HEK293 (cell line): Measurements from ENCODE around the gene CLCF1.

ENCODE experiments used
- CTCF ChIA-PET: fragments of 350-600 bp; formaldehyde crosslinking; extraction: SDS; loops from one replicate; lab custom pipeline; 2021; ENCODE audit warnings: antibody characterized with exemption; lab: Yijun Ruan, JAX
- POLR2A ChIA-PET: fragments of 300-600 bp; formaldehyde crosslinking; extraction: SDS; loops from one replicate; lab custom pipeline; 2020; ENCODE audit warnings: antibody characterized with exemption, inconsistent platforms; lab: Yijun Ruan, JAX
- H3K27ac ChIP-seq: fragments of 200-500 bp; sonication (Bioruptor generic); 2 replicates; pipeline ENCODE4 v1.5.1; 2014; ENCODE audit warnings: low read depth, low read length, control low read depth, inconsistent platforms; ENCODE audit errors: extremely low read depth
- H3K36me3 ChIP-seq, 2 experiments: fragments of 200-500 bp in 1 of 2; sonication (Bioruptor generic) in 1 of 2; 1 replicate in 1 of 2; 2 replicates in 1 of 2; pipeline ENCODE4 v1.5.1; 2014 to 2017; ENCODE audit warnings: inconsistent platforms in 2 of 2, low read length in 2 of 2; ENCODE audit not compliant: control insufficient read depth in 2 of 2, insufficient read depth in 1 of 2
- H3K4me1 ChIP-seq: fragments of 200-500 bp; sonication (Bioruptor generic); 2 replicates; pipeline ENCODE4 v1.5.1; 2014; ENCODE audit warnings: mild to moderate bottlenecking, low read length, inconsistent platforms; ENCODE audit not compliant: control insufficient read depth, insufficient read depth
- H3K4me3 ChIP-seq: 2 replicates; pipeline ENCODE4 v1.5.1; 2011; ENCODE audit warnings: low read depth, mild to moderate bottlenecking, control low read depth, low read length, moderate library complexity
- H3K9me3 ChIP-seq: fragments of 200-500 bp; sonication (Bioruptor generic); 2 replicates; pipeline ENCODE4 v1.5.1; 2014; ENCODE audit warnings: low read depth, low read length, inconsistent platforms; ENCODE audit not compliant: control insufficient read depth, insufficient read depth
- GLIS1 ChIP-seq: fragments of 450-650 bp; formaldehyde crosslinking; IDR thresholded peaks from 2 replicates; pipeline ENCODE4 v1.5.1; 2016; ENCODE audit warnings: missing biosample characterization, missing genetic modification characterization
- GLIS2 ChIP-seq: fragments of 450-650 bp; formaldehyde crosslinking; IDR thresholded peaks from 2 replicates; pipeline ENCODE4 v1.5.1; 2016; ENCODE audit warnings: missing biosample characterization, missing genetic modification characterization
- REPIN1 ChIP-seq: fragments of 450-650 bp; formaldehyde crosslinking; IDR thresholded peaks from 2 replicates; pipeline ENCODE4 v1.5.1; 2017; ENCODE audit warnings: missing biosample characterization, missing genetic modification characterization, low read depth
- SALL2 ChIP-seq: fragments of 450-650 bp; formaldehyde crosslinking; IDR thresholded peaks from 2 replicates; pipeline ENCODE4 v1.5.0; 2017; ENCODE audit warnings: missing biosample characterization, mild to moderate bottlenecking, missing genetic modification characterization, borderline replicate concordance
- SP2 ChIP-seq: fragments of 450-650 bp; formaldehyde crosslinking; IDR thresholded peaks from 2 replicates; pipeline ENCODE4 v1.5.1; 2016; ENCODE audit warnings: missing biosample characterization, missing genetic modification characterization
- SP3 ChIP-seq: fragments of 450-650 bp; formaldehyde crosslinking; IDR thresholded peaks from 2 replicates; pipeline ENCODE4 v1.5.1; 2016; ENCODE audit warnings: missing biosample characterization, missing genetic modification characterization
- YY1 ChIP-seq: fragments of 450-650 bp; formaldehyde crosslinking; IDR thresholded peaks from 2 replicates; pipeline ENCODE4 v1.5.1; 2018; ENCODE audit warnings: missing biosample characterization, missing genetic modification characterization
- ZBTB20 ChIP-seq: fragments of 450-650 bp; formaldehyde crosslinking; IDR thresholded peaks from 2 replicates; pipeline ENCODE4 v1.5.1; 2016; ENCODE audit warnings: missing biosample characterization, missing genetic modification characterization
- ZIC2 ChIP-seq: fragments of 450-650 bp; formaldehyde crosslinking; IDR thresholded peaks from 2 replicates; pipeline ENCODE4 v1.5.1; 2016; ENCODE audit warnings: missing biosample characterization, missing genetic modification characterization
- ZNF175 ChIP-seq: fragments of 450-650 bp; formaldehyde crosslinking; IDR thresholded peaks from 2 replicates; pipeline ENCODE4 v1.5.1; 2016; ENCODE audit warnings: missing biosample characterization, missing genetic modification characterization
- ZNF211 ChIP-seq: fragments of 450-650 bp; formaldehyde crosslinking; IDR thresholded peaks from 2 replicates; pipeline ENCODE4 v1.5.1; 2016; ENCODE audit warnings: low read depth, missing biosample characterization, missing genetic modification characterization
- ZNF221 ChIP-seq: fragments of 450-650 bp; formaldehyde crosslinking; IDR thresholded peaks from 2 replicates; pipeline ENCODE4 v1.5.1; 2017; ENCODE audit warnings: missing biosample characterization, missing genetic modification characterization, borderline replicate concordance
- ZNF248 ChIP-seq: fragments of 450-650 bp; formaldehyde crosslinking; IDR thresholded peaks from 2 replicates; pipeline ENCODE4 v1.5.1; 2017; ENCODE audit warnings: missing biosample characterization, missing genetic modification characterization
- ZNF311 ChIP-seq: fragments of 450-650 bp; formaldehyde crosslinking; IDR thresholded peaks from 2 replicates; pipeline ENCODE4 v1.5.1; 2017; ENCODE audit warnings: missing biosample characterization, missing genetic modification characterization, borderline replicate concordance
- ZNF354C ChIP-seq: fragments of 450-650 bp; formaldehyde crosslinking; IDR thresholded peaks from 2 replicates; pipeline ENCODE4 v1.5.1; 2016; ENCODE audit warnings: missing biosample characterization, missing genetic modification characterization, low read depth, borderline replicate concordance
- ZNF561 ChIP-seq: fragments of 450-650 bp; IDR thresholded peaks from 2 replicates; pipeline ENCODE4 v1.5.1; 2018; ENCODE audit warnings: missing biosample characterization, missing genetic modification characterization, borderline replicate concordance
- TF ChIP-seq, protein P1 (sequence below): IDR thresholded peaks from 2 replicates; pipeline ENCODE4 v1.6.1; 2011; ENCODE audit warnings: mild to moderate bottlenecking, low read depth, low read length, borderline replicate concordance
- TF ChIP-seq, protein P2 (sequence below): fragments of 450-650 bp; formaldehyde crosslinking; IDR thresholded peaks from 2 replicates; pipeline ENCODE4; 2016; ENCODE audit warnings: missing biosample characterization, missing genetic modification characterization
- TF ChIP-seq, protein P3 (sequence below): fragments of 450-650 bp; formaldehyde crosslinking; IDR thresholded peaks from 2 replicates; pipeline ENCODE4 v1.5.1; 2016; ENCODE audit warnings: missing biosample characterization, missing genetic modification characterization
- TF ChIP-seq, protein P4 (sequence below): fragments of 450-650 bp; formaldehyde crosslinking; conservative IDR thresholded peaks from 2 replicates; pipeline ENCODE4 v1.5.1; 2016; ENCODE audit warnings: low read depth, missing biosample characterization, missing genetic modification characterization
- TF ChIP-seq, protein P5 (sequence below): fragments of 450-650 bp; formaldehyde crosslinking; IDR thresholded peaks from 2 replicates; pipeline ENCODE4 v1.5.1; 2016; ENCODE audit warnings: missing biosample characterization, missing genetic modification characterization
- TF ChIP-seq, protein P6 (sequence below): fragments of 450-650 bp; formaldehyde crosslinking; IDR thresholded peaks from 2 replicates; pipeline ENCODE4 v1.5.1; 2016; ENCODE audit warnings: missing biosample characterization, missing genetic modification characterization

CLCF1 gene

DNA sequence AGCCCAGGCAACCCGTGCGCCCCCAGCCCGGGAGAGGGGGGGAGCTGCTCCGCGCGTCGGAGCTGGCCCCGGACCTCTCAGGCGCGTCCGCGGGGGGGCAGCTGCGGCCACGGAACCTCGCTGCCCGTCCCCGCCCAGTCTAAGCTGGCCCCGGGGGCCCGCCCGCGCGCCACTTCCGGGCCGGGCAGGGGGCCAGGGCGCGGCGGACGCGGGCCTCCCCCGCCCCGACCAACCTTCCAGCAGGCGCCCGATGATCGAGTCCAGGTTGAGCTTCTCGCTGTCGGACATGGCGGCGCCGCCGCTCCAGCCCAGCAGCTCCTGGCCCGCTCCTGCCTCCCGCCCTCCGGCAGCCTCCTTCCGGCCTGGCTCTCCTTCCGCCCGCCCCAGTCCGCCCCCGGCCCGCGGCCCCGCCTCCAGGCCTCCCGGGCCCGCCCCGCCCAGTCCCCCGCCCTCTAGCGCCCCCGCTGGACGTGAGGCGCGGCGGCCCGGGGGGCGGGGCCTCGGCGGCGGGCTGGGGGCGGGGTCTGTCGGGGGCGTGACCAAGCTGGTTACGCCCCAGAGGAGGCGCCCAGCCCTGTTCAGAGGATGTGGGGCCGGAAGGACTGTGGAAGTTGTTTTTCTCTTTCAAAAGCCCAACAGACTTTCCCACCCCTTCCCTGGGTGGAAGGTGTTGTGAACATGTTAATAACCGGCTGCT lies 28.2 kb upstream of the CLCF1 start, which contains the start of gene PPP1CA (continued):
- TF ChIP-seq SP3 (tag by site-specific recombination) (peak; percentile 37; the same call in 1 of the 2 replicates), ZNF311 (tag by site-specific recombination) (no peak), YY1 (tag by site-specific recombination) (peak; percentile 23; the same call in 1 of the 2 replicates), ZNF354C (no peak), SP2 (tag by site-specific recombination) (peak; percentile 53), ZNF561 (tag by site-specific recombination) (0 out of 2 replicates have a peak, but pooled peaks have one; percentile 22), ZNF211 (tag by site-specific recombination) (no peak), ZBTB20 (tag by site-specific recombination) (0 out of 2 replicates have a peak, but pooled peaks have one; percentile 4), ZNF175 (tag by site-specific recombination) (no peak)
- TF ChIP-seq, protein P1, sequence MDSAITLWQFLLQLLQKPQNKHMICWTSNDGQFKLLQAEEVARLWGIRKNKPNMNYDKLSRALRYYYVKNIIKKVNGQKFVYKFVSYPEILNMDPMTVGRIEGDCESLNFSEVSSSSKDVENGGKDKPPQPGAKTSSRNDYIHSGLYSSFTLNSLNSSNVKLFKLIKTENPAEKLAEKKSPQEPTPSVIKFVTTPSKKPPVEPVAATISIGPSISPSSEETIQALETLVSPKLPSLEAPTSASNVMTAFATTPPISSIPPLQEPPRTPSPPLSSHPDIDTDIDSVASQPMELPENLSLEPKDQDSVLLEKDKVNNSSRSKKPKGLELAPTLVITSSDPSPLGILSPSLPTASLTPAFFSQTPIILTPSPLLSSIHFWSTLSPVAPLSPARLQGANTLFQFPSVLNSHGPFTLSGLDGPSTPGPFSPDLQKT, result peak; percentile 29; the same call in 1 of the 2 replicates
- TF ChIP-seq, protein P2, sequence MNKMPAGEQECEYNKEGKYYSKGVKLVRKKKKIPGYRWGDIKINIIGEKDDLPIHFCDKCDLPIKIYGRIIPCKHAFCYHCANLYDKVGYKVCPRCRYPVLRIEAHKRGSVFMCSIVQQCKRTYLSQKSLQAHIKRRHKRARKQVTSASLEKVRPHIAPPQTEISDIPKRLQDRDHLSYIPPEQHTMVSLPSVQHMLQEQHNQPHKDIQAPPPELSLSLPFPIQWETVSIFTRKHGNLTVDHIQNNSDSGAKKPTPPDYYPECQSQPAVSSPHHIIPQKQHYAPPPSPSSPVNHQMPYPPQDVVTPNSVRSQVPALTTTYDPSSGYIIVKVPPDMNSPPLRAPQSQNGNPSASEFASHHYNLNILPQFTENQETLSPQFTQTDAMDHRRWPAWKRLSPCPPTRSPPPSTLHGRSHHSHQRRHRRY (tag by site-specific recombination), result no peak
- TF ChIP-seq, protein P3, sequence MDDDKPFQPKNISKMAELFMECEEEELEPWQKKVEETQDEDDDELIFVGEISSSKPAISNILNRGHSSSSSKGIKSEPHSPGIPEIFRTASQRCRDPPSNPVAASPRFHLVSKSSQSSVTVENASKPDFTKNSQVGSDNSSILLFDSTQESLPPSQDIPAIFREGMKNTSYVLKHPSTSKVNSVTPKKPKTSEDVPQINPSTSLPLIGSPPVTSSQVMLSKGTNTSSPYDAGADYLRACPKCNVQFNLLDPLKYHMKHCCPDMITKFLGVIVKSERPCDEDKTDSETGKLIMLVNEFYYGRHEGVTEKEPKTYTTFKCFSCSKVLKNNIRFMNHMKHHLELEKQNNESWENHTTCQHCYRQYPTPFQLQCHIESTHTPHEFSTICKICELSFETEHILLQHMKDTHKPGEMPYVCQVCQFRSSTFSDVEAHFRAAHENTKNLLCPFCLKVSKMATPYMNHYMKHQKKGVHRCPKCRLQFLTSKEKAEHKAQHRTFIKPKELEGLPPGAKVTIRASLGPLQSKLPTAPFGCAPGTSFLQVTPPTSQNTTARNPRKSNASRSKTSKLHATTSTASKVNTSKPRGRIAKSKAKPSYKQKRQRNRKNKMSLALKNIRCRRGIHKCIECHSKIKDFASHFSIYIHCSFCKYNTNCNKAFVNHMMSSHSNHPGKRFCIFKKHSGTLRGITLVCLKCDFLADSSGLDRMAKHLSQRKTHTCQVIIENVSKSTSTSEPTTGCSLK (tag by site-specific recombination), result no peak
- TF ChIP-seq, protein P4, sequence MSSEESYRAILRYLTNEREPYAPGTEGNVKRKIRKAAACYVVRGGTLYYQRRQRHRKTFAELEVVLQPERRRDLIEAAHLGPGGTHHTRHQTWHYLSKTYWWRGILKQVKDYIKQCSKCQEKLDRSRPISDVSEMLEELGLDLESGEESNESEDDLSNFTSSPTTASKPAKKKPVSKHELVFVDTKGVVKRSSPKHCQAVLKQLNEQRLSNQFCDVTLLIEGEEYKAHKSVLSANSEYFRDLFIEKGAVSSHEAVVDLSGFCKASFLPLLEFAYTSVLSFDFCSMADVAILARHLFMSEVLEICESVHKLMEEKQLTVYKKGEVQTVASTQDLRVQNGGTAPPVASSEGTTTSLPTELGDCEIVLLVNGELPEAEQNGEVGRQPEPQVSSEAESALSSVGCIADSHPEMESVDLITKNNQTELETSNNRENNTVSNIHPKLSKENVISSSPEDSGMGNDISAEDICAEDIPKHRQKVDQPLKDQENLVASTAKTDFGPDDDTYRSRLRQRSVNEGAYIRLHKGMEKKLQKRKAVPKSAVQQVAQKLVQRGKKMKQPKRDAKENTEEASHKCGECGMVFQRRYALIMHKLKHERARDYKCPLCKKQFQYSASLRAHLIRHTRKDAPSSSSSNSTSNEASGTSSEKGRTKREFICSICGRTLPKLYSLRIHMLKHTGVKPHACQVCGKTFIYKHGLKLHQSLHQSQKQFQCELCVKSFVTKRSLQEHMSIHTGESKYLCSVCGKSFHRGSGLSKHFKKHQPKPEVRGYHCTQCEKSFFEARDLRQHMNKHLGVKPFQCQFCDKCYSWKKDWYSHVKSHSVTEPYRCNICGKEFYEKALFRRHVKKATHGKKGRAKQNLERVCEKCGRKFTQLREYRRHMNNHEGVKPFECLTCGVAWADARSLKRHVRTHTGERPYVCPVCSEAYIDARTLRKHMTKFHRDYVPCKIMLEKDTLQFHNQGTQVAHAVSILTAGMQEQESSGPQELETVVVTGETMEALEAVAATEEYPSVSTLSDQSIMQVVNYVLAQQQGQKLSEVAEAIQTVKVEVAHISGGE (tag by site-specific recombination), result 0 out of 2 replicates have a peak, but pooled peaks have one; percentile 22
- TF ChIP-seq, all 188 proteins: peak for 12

DNA sequence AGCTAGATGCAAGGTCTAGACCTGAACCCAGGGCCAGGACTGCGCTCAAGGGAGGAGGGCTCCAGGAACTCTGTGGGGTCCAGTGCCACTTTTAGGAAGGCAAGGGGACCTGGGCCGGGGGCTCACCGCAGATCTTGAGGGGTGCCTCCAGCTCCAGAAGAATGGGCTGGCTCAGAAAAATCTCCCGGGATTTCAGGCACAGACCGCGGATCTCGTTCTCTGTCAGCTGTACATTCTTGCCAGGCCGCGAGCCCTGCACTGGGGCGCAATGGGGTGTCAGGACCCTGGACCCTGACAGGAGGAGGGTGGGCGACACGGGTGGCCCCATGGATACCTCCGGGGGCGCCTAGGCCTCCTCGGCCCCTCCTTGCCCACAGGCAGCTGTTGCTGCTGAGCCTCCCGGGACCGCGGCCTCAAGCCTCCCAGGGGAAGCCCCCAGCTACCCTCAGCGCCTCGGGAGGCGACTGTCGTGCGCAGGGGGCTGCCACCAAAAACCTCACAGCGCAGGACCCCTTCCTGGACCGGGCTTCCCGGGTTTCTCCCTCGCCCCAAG lies 27.6 kb upstream of the CLCF1 start:
- no peaks in the 10 kb centered on the region for H3K4me1 ChIP-seq
- ChIA-PET POLR2A (interaction anchor here (1.0 to 3.3 kb wide), 24 partner anchors 9 to 229 kb away, joined by 3 to 53 read pairs (median 6); partner anchors contain the start of genes AIP, CORO1B, GSTP1 and NUDT8), CTCF (interaction anchor here (0.5 to 2.8 kb wide), 22 partner anchors 9 to 393 kb away, joined by 3 to 20 read pairs (median 6); partner anchors contain the start of genes PITPNM1, RAD9A and TMEM134)
- peak overlapping the region; percentile 88 for H3K27ac ChIP-seq
- H3K9me3 ChIP-seq, result no peaks in the 10 kb centered on the region
- peaks cover 0 to 45% of the 10 kb centered on the region in 2 experiments; a peak in 2 of 3 replicates for H3K36me3 ChIP-seq
- H3K4me3 ChIP-seq, result peak overlapping the region; percentile 79
- TF ChIP-seq GLIS2 (tag by site-specific recombination), result peak; percentile 96
- TF ChIP-seq, protein P5, sequence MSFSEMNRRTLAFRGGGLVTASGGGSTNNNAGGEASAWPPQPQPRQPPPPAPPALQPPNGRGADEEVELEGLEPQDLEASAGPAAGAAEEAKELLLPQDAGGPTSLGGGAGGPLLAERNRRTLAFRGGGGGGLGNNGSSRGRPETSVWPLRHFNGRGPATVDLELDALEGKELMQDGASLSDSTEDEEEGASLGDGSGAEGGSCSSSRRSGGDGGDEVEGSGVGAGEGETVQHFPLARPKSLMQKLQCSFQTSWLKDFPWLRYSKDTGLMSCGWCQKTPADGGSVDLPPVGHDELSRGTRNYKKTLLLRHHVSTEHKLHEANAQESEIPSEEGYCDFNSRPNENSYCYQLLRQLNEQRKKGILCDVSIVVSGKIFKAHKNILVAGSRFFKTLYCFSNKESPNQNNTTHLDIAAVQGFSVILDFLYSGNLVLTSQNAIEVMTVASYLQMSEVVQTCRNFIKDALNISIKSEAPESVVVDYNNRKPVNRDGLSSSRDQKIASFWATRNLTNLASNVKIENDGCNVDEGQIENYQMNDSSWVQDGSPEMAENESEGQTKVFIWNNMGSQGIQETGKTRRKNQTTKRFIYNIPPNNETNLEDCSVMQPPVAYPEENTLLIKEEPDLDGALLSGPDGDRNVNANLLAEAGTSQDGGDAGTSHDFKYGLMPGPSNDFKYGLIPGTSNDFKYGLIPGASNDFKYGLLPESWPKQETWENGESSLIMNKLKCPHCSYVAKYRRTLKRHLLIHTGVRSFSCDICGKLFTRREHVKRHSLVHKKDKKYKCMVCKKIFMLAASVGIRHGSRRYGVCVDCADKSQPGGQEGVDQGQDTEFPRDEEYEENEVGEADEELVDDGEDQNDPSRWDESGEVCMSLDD, result peak; percentile 53
- TF ChIP-seq, protein P6, sequence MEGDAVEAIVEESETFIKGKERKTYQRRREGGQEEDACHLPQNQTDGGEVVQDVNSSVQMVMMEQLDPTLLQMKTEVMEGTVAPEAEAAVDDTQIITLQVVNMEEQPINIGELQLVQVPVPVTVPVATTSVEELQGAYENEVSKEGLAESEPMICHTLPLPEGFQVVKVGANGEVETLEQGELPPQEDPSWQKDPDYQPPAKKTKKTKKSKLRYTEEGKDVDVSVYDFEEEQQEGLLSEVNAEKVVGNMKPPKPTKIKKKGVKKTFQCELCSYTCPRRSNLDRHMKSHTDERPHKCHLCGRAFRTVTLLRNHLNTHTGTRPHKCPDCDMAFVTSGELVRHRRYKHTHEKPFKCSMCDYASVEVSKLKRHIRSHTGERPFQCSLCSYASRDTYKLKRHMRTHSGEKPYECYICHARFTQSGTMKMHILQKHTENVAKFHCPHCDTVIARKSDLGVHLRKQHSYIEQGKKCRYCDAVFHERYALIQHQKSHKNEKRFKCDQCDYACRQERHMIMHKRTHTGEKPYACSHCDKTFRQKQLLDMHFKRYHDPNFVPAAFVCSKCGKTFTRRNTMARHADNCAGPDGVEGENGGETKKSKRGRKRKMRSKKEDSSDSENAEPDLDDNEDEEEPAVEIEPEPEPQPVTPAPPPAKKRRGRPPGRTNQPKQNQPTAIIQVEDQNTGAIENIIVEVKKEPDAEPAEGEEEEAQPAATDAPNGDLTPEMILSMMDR, result peak; percentile 54; the same call in 1 of the 2 replicates
- no peak for TF ChIP-seq REPIN1 (tag by site-specific recombination)
- TF ChIP-seq ZNF221 (tag by site-specific recombination), result no peak
- TF ChIP-seq SALL2 (tag by site-specific recombination), result no peak
- TF ChIP-seq ZIC2, result peak; percentile 72; the same call in 1 of the 2 replicates
- TF ChIP-seq ZNF248 (tag by site-specific recombination), result no peak
- peak; percentile 70 for TF ChIP-seq GLIS1 (tag by site-specific recombination)
